Globus pallidus (tissue), 1 donor: Measurements from ENCODE around the gene CDC5L.

Experiments used
- DNase-seq: peaks from one replicate; pipeline ENCODE4 v3.0.0-alpha.2; 2015; ENCODE audit warnings: low spot score

CDC5L gene

GRCh38 chr6:44373787-44374186 lies 13.7 kb upstream of the CDC5L start:
- DNase-seq: no peak

DNA sequence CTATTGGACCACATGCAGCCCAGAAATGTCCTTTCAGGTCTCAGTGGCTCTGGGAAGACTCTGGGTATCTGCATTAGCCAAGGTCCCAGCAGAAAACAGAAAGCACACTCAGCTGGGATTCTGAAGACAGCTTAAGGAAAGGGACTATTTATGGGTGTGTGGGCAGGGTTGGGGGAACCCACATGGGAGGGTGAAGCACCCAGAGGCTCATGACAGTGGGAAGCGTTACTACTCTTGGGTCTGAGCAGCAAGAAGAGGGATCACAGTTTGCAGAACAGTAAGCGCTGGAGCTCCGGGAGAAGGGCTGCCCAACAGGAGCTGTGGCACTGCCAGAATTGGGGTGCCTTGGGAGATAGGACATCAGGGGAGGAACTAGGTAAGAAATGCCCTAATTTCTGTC lies 12.4 kb upstream of the CDC5L start:
- DNase-seq: no peak

DNA sequence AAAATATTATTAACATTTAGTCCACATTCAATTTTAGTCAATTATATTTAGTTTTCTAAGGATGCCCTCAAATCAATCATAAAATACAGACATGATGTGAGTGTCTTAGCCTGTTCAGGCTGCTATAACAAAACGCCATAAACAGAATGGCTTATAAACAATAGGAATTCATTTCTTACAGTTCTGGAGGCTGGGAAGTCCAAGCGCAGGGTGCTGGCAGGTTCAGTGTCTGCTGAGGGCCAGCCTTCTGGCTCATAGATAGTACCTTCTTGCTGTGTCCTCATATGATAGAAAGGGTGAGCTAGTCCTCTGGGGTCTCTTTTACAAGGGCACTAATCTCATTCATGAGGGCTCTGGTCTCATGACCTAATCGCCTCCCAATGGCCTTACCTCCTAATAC lies 10.0 kb upstream of the CDC5L start:
- no peak for DNase-seq

DNA sequence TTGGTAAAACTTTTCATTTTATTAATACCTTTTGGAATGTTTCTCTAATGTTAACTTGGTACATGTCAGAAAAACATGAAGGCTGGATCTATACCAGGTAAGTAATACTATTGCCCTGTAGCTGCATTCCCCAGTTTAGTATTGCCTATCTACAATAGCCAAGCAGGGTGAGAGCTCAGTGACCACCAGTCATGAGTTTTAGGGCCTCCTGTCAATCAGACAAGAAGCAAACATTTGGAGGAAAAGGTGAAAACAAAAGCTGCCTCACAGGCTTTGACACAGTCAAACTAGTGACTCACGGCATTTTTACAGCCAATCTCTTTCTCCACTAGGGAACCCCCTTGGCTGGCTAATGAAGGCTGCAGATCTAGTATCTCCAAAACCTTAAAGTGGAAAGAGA lies 9.5 kb upstream of the CDC5L start:
- DNase-seq: no peak

DNA sequence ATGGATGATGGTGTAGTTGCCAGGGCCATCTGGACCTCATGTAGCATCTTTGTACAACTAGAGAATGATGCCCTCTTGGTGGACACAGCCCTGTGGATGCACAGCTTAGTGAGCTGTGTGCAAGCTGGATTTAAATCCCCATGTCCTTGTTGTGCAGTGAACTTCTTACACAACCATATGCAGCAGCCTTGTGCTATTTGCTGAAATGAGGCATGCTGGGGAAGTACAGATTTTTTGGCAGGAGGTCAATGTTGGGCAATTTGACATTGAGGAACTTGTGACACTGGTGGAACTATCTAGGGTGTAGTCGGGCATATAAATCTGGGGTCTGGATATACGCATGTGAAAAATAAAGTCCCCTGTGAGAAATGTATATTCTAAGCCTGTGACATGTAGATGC lies 5.8 kb upstream of the CDC5L start:
- DNase-seq: peak; percentile 61

DNA sequence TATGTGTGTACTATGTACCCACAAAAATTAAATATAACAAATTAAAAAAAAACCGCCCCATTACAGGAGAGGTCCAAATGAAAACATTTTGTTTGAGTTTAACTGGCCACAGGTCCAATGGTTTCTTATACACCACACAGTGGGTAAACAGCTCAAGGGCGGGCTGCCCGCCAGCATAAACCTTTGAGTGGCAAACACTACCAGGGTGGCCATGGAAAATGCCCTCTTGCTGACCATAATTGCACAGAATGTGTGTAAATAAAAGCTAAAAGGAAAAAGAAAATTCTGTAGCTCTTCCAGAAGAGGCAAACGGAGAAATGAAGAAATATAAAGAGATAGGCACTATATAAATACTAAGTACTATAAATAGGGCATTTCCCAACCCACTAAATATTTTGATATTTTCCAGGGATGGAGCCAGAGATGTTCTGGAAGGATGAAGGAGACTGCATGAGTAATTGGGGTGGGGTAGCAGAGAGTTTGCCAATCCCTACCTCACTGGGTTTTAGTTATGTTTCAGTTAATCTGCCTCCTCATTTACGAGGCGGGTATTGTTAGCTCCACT lies 1.1 kb upstream of the CDC5L start:
- no peak for DNase-seq

- DNase-seq: no peak
These were observed 569 bp upstream of the CDC5L start for GRCh38 chr6:44386929-44387345.

GRCh38 chr6:44388135-44388487 lies 605 bp downstream of the CDC5L start:
- DNase-seq: no peak

DNA sequence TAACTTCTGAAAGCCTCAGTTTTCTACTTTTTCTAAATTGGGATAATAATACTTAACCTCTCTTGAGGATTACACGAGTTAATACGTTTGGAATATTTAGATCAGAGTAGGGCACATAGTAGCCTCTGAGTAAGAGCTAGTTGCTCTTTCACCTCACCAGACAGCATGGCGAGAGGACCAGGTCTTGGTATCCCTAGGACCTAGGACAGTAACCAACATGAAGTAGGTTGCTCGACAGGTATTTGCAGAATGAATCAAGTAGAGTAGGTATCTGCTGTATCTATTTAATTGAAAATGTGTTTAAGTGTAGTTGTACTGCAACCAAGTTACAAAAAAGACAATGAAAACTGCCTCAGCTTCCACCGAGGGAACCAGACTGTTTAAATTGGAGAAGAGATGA lies 1.4 kb downstream of the CDC5L start:
- DNase-seq: no peak

DNA sequence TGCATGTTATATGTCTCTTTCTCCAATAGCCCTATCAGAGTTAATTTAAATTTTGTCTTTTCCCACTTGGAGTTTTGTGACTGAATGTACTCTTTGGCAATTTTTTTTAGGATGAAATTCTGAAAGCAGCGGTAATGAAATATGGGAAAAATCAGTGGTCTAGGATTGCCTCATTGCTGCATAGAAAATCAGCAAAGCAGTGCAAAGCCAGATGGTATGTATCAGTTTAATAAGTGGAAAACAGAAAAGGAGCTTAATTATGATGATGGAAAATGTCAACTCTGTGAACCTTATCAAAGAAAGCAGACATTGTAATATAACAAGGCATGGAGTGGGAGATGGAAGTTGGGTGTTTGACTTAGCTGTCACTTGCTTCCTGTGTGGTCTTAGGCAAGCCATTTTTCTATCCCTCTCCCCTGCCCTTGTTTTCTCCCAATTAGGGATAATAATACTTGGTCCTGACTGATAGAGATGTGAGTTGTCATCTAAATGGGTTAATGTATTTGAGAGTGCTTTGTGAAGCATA lies 2.7 kb downstream of the CDC5L start:
- DNase-seq: no peak

- DNase-seq: no peak
These were observed 8.0 kb downstream of the CDC5L start for GRCh38 chr6:44395501-44395900.

DNA sequence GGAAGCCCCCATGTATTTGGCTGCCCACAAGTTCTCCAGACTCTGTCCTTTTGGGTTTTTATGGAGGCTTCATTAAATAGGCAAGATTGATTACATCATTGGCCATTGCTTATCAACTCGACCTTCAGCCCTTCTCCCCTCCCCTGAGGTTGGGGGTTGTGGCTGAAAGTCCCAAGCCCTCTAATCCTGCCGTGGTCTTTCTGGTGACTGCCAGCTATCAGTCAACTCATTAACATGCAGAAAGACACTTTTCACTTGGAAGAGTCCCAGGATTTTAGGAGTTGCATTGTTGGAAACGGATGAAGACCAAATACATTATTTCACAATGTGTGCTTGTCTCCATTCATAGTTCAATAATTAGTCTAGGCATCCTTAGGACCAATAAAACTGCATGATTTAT lies 9.5 kb downstream of the CDC5L start:
- DNase-seq: peak; percentile 61

DNA sequence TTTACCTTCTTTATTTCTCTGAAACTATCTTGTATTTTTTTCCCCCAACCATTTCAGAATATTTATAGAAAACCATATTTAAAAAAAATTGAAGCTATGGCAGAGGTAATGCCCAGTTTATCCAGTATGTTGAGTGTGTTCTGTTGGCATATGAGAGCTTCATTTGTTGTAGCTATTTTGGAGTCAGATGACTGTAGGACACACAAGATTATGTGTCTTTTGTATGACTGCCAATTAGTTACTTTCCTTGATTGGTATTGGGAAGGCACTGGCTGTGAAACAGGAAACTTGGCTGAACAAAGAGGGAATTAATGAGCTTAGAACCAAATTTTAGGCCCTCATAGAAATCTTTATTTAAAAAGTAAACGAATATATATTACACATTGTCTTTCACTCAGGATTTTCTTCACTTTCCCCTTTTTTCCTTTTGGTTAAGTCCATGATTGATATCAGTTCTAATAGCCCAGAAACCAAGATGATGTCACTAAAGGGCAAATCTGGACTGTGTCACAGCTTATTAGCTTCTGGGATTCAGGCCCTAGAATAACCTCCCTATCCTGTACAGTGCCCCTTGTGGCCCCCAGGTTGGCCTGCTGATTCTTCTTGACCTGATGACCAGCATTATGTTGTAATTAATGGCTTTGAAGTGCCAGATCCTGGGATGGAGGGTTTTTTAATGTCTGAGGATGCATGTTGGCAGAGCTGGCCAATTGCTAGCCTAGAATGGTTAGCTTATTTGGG lies 10.1 kb downstream of the CDC5L start:
- no peak for DNase-seq

DNA sequence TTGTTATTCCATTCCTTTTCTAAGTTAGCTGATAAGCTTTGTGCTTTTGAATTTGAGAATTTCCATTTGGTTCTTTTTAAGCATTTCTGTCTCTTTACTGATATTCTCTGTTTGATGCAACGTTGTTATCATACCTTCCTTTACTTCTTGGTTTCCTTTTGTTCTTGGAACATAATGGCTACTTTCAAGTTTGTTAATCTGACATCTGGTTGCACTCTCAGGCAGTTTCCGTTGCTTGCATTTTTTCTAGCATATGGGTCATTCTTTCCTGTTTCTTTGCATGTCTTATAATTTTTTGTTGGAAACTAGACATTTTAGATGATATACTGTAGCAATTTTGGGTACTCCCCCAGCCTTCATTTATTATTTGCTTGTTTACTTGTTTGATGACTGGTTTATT lies 12.5 kb downstream of the CDC5L start:
- DNase-seq: no peak

GRCh38 chr6:44400572-44400971 lies 13.1 kb downstream of the CDC5L start:
- DNase-seq: no peak

GRCh38 chr6:44401138-44401537 lies 13.6 kb downstream of the CDC5L start:
- no peak for DNase-seq

DNA sequence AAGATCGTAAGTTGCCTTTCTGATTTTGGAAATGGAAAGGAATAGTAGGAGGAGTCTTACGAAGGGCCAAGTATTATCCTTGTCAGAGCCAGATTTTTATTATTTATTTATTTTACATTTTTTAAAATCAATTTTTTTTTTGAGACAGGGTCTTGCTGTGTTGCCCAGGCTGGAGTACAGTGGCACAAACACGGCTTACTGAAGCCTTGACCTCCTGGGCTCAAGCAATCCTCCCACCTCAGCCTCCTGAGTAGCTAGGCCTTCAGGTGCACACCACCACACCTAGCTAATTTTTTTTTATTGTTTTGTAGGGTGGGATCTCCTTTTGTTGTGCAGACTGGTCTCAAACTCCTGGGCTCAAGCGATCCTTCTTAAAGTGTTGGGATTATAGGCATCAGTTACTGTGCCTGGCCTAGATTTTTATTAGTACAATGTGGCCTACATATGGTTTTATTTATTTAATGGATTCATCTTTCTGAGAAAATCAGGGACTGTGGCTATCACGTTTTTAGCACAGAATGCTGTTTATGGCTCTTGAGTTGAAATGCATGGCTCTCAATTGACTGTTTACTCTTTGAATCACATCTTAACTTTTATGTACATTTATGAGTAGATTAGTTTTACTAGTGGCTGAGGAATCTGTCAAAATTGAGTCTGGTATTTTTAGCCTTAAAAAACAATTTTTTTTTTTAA lies 16.7 kb downstream of the CDC5L start:
- no peak for DNase-seq

GRCh38 chr6:44404715-44405099 lies 17.2 kb downstream of the CDC5L start:
- no peak for DNase-seq

DNA sequence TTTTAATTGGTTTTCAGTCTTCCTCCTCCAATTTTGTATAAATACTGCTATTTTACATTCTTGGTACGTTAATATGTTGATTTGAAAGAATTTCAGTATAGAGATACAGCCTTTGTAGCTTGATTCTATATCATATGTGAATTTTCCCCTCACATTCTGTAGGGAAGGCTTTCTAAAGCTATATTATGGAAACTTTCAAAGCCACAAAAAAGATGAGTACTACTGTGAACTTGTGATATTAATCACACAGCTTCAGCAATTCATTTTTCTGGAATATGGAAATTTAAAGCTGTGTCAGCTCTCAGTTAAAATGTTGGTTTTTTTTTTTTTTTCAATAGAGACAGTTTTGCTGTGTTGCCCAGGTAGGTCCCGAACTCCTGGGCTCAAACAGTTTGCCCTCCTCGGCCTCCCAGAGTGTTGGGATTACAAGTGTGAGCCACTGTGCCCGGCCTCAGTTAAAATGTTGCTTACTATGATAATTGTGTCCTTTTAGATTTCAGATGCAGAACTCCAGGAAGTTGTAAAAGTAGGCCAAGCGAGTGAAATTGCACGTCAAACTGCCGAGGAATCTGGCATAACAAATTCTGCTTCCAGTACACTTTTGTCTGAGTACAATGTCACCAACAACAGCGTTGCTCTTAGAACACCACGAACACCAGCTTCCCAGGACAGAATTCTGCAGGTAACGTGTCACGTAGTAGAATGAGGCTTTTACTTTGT lies 20.6 kb downstream of the CDC5L start:
- DNase-seq: no peak

DNA sequence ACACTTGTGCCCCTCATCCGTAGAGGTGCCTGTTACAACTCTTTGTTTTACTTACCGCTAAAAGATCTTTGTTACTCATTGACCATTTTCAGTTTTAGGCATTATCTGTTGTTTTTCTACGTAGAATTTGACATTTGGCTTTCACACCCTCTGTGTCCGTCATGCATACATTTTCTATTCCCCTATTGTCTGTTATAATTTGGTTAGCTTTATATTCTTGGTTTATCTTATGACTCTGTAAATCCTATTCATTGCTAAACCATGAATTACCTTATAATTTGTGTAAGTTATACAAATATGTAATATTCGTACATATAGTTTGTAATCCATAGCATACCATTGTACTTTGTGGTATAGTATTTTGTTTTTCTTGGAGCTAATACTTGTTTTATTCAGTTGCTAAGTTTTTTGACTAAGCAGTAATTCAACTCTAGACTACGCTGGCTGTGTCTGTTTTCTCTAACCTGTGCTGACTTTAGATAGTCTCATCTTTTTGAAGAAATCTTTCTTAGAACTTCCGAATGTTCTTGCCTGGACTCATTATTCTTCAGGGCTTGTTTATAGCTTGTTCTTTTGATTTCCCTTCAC lies 21.8 kb downstream of the CDC5L start:
- no peak for DNase-seq

DNA sequence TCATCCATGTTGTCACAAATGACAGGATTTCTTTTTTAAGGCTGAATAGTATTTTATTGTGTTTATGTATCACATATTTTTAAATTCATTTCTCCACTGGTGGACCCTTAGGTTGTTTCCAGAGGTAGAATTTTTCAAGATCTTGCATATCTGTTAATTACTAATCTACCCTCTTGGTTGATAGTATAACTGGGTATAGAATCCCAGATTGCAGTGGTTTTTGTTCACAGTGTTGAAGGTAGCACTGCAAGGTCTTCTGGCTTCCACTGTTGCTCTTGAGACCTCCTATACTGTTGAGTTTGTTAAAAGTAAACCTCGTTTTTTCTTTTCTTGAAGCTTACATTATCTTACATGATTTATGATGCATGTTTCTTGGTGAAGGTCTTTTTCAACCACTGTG lies 22.9 kb downstream of the CDC5L start:
- no peak for DNase-seq

GRCh38 chr6:44411141-44411540 lies 23.6 kb downstream of the CDC5L start:
- DNase-seq: no peak
